A549 (cell line): ENCODE results near the gene IL1B. TPM values are rescaled to one million over a fixed set of nuclear protein-coding genes. Genes with fewer than 3 reads are reported as not detected.

ENCODE experiments used
- ATAC-seq, 2 experiments: fragments of 200-7000 bp in 1 of 2; fragments of >200 bp in 1 of 2; cut with Nextera tagmentation in 1 of 2; cut with Tn5 transposase in 1 of 2; 3 replicates each; pipeline versions ENCODE4 v1.8.0 to v1.9.1; 2018 to 2020; ENCODE audit warnings: mild to moderate bottlenecking in 1 of 2, moderate library complexity in 1 of 2
- CTCF ChIA-PET: fragments of 300-600 bp; sonication (Branson Sonifier 250); formaldehyde crosslinking; extraction: SDS; loops from one replicate; lab custom pipeline; 2021; ENCODE audit warnings: antibody characterized with exemption, inconsistent platforms; lab: Yijun Ruan, JAX
- POLR2A ChIA-PET: fragments of 350-600 bp; formaldehyde crosslinking; extraction: SDS; loops from one replicate; lab custom pipeline; 2021; ENCODE audit warnings: antibody characterized with exemption, inconsistent platforms; lab: Yijun Ruan, JAX
- DNase-seq, 2 experiments: peaks; one replicate each; pipeline versions ENCODE4 v3.0.0 to v3.0.0-alpha.2; 2011 to 2016; ENCODE audit warnings: low read depth in 1 of 2, low spot score in 1 of 2
- FAIRE-seq: peaks from 2 replicates; lab custom pipeline; 2011; peaks lifted over from hg19 to GRCh38; lab: Jason Lieb, UNC
- H3K27ac ChIP-seq, 2 experiments: fragments of >200 bp; sonication (Bioruptor Twin); formaldehyde crosslinking; 3 replicates each; pipeline ENCODE4 v1.5.1; 2016 to 2017
- H3K4me1 ChIP-seq: fragments of >200 bp; sonication (Bioruptor Twin); formaldehyde crosslinking; 3 replicates; pipeline ENCODE4 v1.6.1; 2016
- H3K4me2 ChIP-seq: fragments of >200 bp; sonication (Bioruptor Twin); formaldehyde crosslinking; 3 replicates; pipeline ENCODE4 v1.6.1; 2016
- H3K4me3 ChIP-seq: fragments of >200 bp; sonication (Bioruptor Twin); formaldehyde crosslinking; 3 replicates; pipeline ENCODE4 v1.5.1; 2016
- H3K9me3 ChIP-seq: fragments of >200 bp; sonication (Bioruptor Twin); formaldehyde crosslinking; 3 replicates; pipeline ENCODE4 v1.6.1; 2016
- BCL3 ChIP-seq: fragments of >200 bp; sonication (Bioruptor Twin); formaldehyde crosslinking; IDR thresholded peaks from 3 replicates; pipeline ENCODE4 v1.6.1; 2016
- BHLHE40 ChIP-seq: IDR thresholded peaks from 2 replicates; pipeline ENCODE4 v1.6.1; 2012; ENCODE audit warnings: low read depth, low read length, inconsistent platforms
- CBX8 ChIP-seq: fragments of 200-600 bp; sonication (generic); IDR thresholded peaks from 2 replicates; pipeline ENCODE4 v1.6.1; 2016
- CHD2 ChIP-seq: fragments of 150-350 bp; IDR thresholded peaks from 2 replicates; pipeline ENCODE4 v1.6.1; 2014; ENCODE audit warnings: low read length; ENCODE audit not compliant: partially characterized antibody
- CHD4 ChIP-seq: fragments of 200-600 bp; sonication (generic); IDR thresholded peaks from 2 replicates; pipeline ENCODE4 v1.6.1; 2016; ENCODE audit warnings: antibody characterized with exemption, mild to moderate bottlenecking, borderline replicate concordance
- CTCF ChIP-seq: fragments of >200 bp; sonication (Bioruptor Twin); formaldehyde crosslinking; IDR thresholded peaks from 3 replicates; pipeline ENCODE4 v1.5.1; 2016
- EHMT2 ChIP-seq: fragments of 200-600 bp; sonication (generic); IDR thresholded peaks from 2 replicates; pipeline ENCODE4 v1.6.1; 2016; ENCODE audit warnings: antibody characterized with exemption, low read depth, mild to moderate bottlenecking, moderate library complexity
- ELK1 ChIP-seq: fragments of 150-350 bp; IDR thresholded peaks from 2 replicates; pipeline ENCODE4 v1.6.1; 2014; ENCODE audit warnings: low read depth, mild to moderate bottlenecking, low read length
- EP300 ChIP-seq, 2 experiments: fragments of >200 bp; sonication (Bioruptor Twin); formaldehyde crosslinking; IDR thresholded peaks; 2 replicates in 1 of 2; 3 replicates in 1 of 2; pipeline ENCODE4 v1.6.1; 2016 to 2017
- GATA3 ChIP-seq: IDR thresholded peaks from 2 replicates; pipeline ENCODE4 v1.6.1; 2012; ENCODE audit warnings: borderline replicate concordance
- HEYL ChIP-seq: fragments of 250-450 bp; sonication (Bioruptor Pico); IDR thresholded peaks from 2 replicates; pipeline ENCODE4 v1.8.0; 2021; ENCODE audit warnings: mild to moderate bottlenecking, moderate library complexity
- HOXA7 ChIP-seq: fragments of 250-450 bp; sonication (Bioruptor Pico); IDR thresholded peaks from 2 replicates; pipeline ENCODE4 v1.5.0; 2020; ENCODE audit warnings: mild to moderate bottlenecking, moderate library complexity
- JUN ChIP-seq, 2 experiments: fragments of >200 bp; sonication (Bioruptor Twin); formaldehyde crosslinking; IDR thresholded peaks; 2 replicates in 1 of 2; 3 replicates in 1 of 2; pipeline ENCODE4 v1.6.1; 2016 to 2017
- JUNB ChIP-seq: fragments of >200 bp; sonication (Bioruptor Twin); formaldehyde crosslinking; IDR thresholded peaks from 2 replicates; pipeline ENCODE4 v1.6.1; 2016
- MAFK ChIP-seq: fragments of 450-650 bp; IDR thresholded peaks from 2 replicates; pipeline ENCODE4 v1.6.1; 2014; ENCODE audit not compliant: partially characterized antibody
- MYC ChIP-seq: IDR thresholded peaks from 2 replicates; pipeline ENCODE4 v1.6.1; 2012; ENCODE audit warnings: mild to moderate bottlenecking, inconsistent platforms, low read length, improper control_type of control experiment, borderline replicate concordance
- NPAS2 ChIP-seq: fragments of 250-450 bp; sonication (Bioruptor Pico); IDR thresholded peaks from 2 replicates; pipeline ENCODE4 v1.8.0; 2022; ENCODE audit warnings: mild to moderate bottlenecking, moderate library complexity, borderline replicate concordance
- PHF8 ChIP-seq: fragments of 200-600 bp; sonication (generic); IDR thresholded peaks from 2 replicates; pipeline ENCODE4 v1.6.1; 2016; ENCODE audit warnings: low read depth, mild to moderate bottlenecking, antibody characterized with exemption, moderate library complexity, borderline replicate concordance
- RARB ChIP-seq: fragments of 250-450 bp; sonication (Bioruptor Pico); IDR thresholded peaks from 2 replicates; pipeline ENCODE4 v1.8.0; 2021; ENCODE audit warnings: mild to moderate bottlenecking, moderate library complexity
- SREBF2 ChIP-seq: fragments of 450-650 bp; IDR thresholded peaks from 2 replicates; pipeline ENCODE4 v1.6.1; 2014; ENCODE audit warnings: mild to moderate bottlenecking, moderate library complexity
- TP53 ChIP-seq: fragments of 250-450 bp; sonication (Bioruptor Pico); IDR thresholded peaks from 2 replicates; pipeline ENCODE4 v1.5.0; 2021; ENCODE audit warnings: mild to moderate bottlenecking, moderate library complexity
- ZSCAN20 ChIP-seq: fragments of 250-450 bp; sonication (Bioruptor Pico); IDR thresholded peaks from 2 replicates; pipeline ENCODE4 v1.8.0; 2022; ENCODE audit warnings: mild to moderate bottlenecking, moderate library complexity
- WGBS: methylation state at CpG from one replicate; pipeline ENCODE4 v1.1.6; 2017; ENCODE audit errors: missing lambda C conversion rate; 5-methylcytosine and 5-hydroxymethylcytosine counted together
- polyA plus RNA-seq, 4 experiments: library from polyadenylated mRNA; depleted of rRNA in 3 of 4; stranded (reverse); fragments of >200 nt; fragmentation: RNase III in 1 of 4; extraction: RNeasy Plus Mini Kit Qiagen cat#74134 plus additional on column Dnase treatment in 1 of 4; gene quantifications; 2 replicates in 3 of 4; 3 replicates in 1 of 4; pipeline ENCODE4 v1.2.3, GENCODE V29; 2011 to 2017
- TF ChIP-seq, protein P1 (sequence below): fragments of 250-450 bp; sonication (Bioruptor Pico); IDR thresholded peaks from 2 replicates; pipeline ENCODE4 v1.5.0; 2020; ENCODE audit warnings: low read depth, mild to moderate bottlenecking, moderate library complexity
- TF ChIP-seq, protein P2 (sequence below): fragments of 450-650 bp; IDR thresholded peaks from 2 replicates; pipeline ENCODE4 v1.6.1; 2014; ENCODE audit warnings: antibody characterized with exemption

Gene IL1B
- polyA plus RNA-seq, 2 of the 4 experiments (the other 2 are of a cell fraction): 0.54 to 0.70 TPM

- ATAC-seq (no peak), FAIRE-seq (no peak), DNase-seq (no peak)
- TF ChIP-seq, protein P1, sequence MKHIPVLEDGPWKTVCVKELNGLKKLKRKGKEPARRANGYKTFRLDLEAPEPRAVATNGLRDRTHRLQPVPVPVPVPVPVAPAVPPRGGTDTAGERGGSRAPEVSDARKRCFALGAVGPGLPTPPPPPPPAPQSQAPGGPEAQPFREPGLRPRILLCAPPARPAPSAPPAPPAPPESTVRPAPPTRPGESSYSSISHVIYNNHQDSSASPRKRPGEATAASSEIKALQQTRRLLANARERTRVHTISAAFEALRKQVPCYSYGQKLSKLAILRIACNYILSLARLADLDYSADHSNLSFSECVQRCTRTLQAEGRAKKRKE (CRISPR knock-in tag): no peak
- TF ChIP-seq NPAS2: no peak
- Histone ChIP-seq H3K4me3 (no peak overlapping the region), H3K9me3 (no peaks in the 10 kb centered on the region), H3K4me1 (0 out of 3 replicates have a peak, but pooled peaks cover 2% of the 10 kb centered on the region), H3K4me2 (no peak overlapping the region), H3K27ac (no peak overlapping the region)
- POLR2A ChIA-PET: no interaction called here
- CTCF ChIA-PET: no interaction called here
- WGBS: 77% methylated on average over 2 of the region's 2 CpGs
These were observed 10.9 kb downstream of the IL1B start for GRCh38 chr2:112825706-112826105.

DNA sequence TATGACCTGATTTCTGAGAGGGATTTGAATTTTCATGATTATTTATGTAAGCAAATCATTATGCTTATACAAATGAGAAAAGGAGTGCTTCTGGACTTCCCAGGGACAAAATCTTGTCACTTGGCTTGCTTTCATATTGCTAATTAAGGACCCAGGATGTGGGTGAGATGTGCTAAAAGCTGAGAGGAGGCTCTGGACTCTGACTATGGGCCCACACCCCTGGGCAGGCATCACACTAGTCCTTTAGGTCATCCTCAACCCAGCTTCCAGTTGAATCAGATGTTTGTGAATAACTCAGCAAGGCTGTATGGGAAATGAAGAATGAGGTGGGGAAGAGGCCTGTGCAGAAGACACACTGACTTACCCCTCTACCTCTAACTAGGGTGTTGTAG, 11.9 kb downstream of the IL1B start:
- CTCF ChIA-PET: interaction anchor here (0.7 kb wide), 1 partner anchor 8 kb away, joined by 3 read pairs; no protein-coding TSS in a partner anchor
- no peak overlapping the region for H3K4me3 ChIP-seq
- H3K9me3 ChIP-seq: no peaks in the 10 kb centered on the region
- no peak for TF ChIP-seq BCL3
- TF ChIP-seq CHD4: no peak
- TF ChIP-seq RARB (CRISPR knock-in tag): no peak
- TF ChIP-seq ELK1: no peak
- TF ChIP-seq CTCF: no peak
- TF ChIP-seq MAFK: no peak
- TF ChIP-seq CBX8: no peak
- TF ChIP-seq PHF8: no peak
- TF ChIP-seq ZSCAN20: no peak
- TF ChIP-seq TP53 (CRISPR knock-in tag): no peak
- 0 out of 3 replicates have a peak, but pooled peaks cover 2% of the 10 kb centered on the region for H3K4me1 ChIP-seq
- no peak overlapping the region; a peak in 1 of 6 replicates for H3K27ac ChIP-seq
- POLR2A ChIA-PET: no interaction called here
- DNase-seq (no peak), FAIRE-seq (no peak), ATAC-seq (no peak)
- H3K4me2 ChIP-seq: no peak overlapping the region

- Histone ChIP-seq H3K4me3 (no peak overlapping the region), H3K27ac (no peak overlapping the region), H3K4me1 (peaks cover 15% of the 10 kb centered on the region), H3K9me3 (no peaks in the 10 kb centered on the region), H3K4me2 (no peak overlapping the region)
- no peak; a peak in 2 of 6 replicates for ATAC-seq
- DNase-seq: no peak
- 88% methylated on average over 4 of the region's 4 CpGs for WGBS
- FAIRE-seq: no peak
- ChIA-PET POLR2A (no interaction called here), CTCF (no interaction called here)
- TF ChIP-seq NPAS2 (no peak), HEYL (CRISPR knock-in tag) (no peak), EP300 (IDR thresholded peaks at IDR 0.05) (no peak), MYC (no peak), JUN (IDR thresholded peaks at IDR 0.05) (no peak)
These were observed 14.9 kb downstream of the IL1B start for GRCh38 chr2:112821682-112822081.

GRCh38 chr2:112821142-112821541, 15.4 kb downstream of the IL1B start:
- 88% methylated on average over 5 of the region's 5 CpGs for WGBS
- Histone ChIP-seq H3K4me3 (no peak overlapping the region), H3K27ac (no peak overlapping the region), H3K4me1 (peaks cover 15% of the 10 kb centered on the region), H3K4me2 (no peak overlapping the region), H3K9me3 (no peaks in the 10 kb centered on the region)
- POLR2A ChIA-PET: no interaction called here
- no peak for FAIRE-seq
- DNase-seq: no peak
- CTCF ChIA-PET: no interaction called here
- ATAC-seq: no peak
- TF ChIP-seq, protein P1 (CRISPR knock-in tag): no peak
- TF ChIP-seq MAFK (no peak), HEYL (CRISPR knock-in tag) (no peak), CHD2 (no peak), JUNB (no peak), SREBF2 (no peak), BHLHE40 (no peak), BCL3 (no peak), GATA3 (no peak), HOXA7 (CRISPR knock-in tag) (no peak), EHMT2 (no peak)
- TF ChIP-seq, protein P2, sequence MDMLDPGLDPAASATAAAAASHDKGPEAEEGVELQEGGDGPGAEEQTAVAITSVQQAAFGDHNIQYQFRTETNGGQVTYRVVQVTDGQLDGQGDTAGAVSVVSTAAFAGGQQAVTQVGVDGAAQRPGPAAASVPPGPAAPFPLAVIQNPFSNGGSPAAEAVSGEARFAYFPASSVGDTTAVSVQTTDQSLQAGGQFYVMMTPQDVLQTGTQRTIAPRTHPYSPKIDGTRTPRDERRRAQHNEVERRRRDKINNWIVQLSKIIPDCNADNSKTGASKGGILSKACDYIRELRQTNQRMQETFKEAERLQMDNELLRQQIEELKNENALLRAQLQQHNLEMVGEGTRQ: no peak
